ENCODE results near the gene JAG1.
"Not testable (repeated sequence)": the region's sequence is repeated elsewhere in the genome, so short reads cannot be mapped to it uniquely, and the experiment has no call there.

- TF ChIP-seq SUZ12 (IDR thresholded peaks at IDR 0.05; ENCODE audit: extremely low read depth, insufficient read depth, insufficient read length); ZNF274 (IDR thresholded peaks at IDR 0.05; ENCODE audit: low read depth, low read length): not testable (repeated sequence)
These were observed 83.4 kb downstream of the JAG1 start for GRCh38 chr20:10590446-10590845.

Data from NT2/D1 (cell line).